ENCODE results near the gene PRKCZ.

Gene PRKCZ

GRCh38 chr1:2101531-2101930 is 51.3 kb downstream of the PRKCZ start:
- H3K36me3 Mint-ChIP-seq (ENCODE audit: low read depth) = no peaks in the 10 kb centered on the region
- no peaks in the 10 kb centered on the region for H3K4me1 Mint-ChIP-seq (ENCODE audit: low read depth)
- H3K4me3 Mint-ChIP-seq = no peak overlapping the region
- no peaks in the 10 kb centered on the region for H3K9me3 Mint-ChIP-seq
- no peaks in the 10 kb centered on the region for H3K27me3 Mint-ChIP-seq (ENCODE audit: low read depth)
- H3K27ac Mint-ChIP-seq = no peak overlapping the region

GRCh38 chr1:2101946-2102345 is 51.7 kb downstream of the PRKCZ start:
- Mint-ChIP-seq H3K4me3 (no peak overlapping the region), H3K9me3 (no peaks in the 10 kb centered on the region)

GRCh38 chr1:2102753-2103152 is 52.5 kb downstream of the PRKCZ start:
- Mint-ChIP-seq H3K27me3 (ENCODE audit: low read depth) (no peaks in the 10 kb centered on the region), H3K4me1 (ENCODE audit: low read depth) (no peaks in the 10 kb centered on the region), H3K4me3 (no peak overlapping the region), H3K36me3 (ENCODE audit: low read depth) (no peaks in the 10 kb centered on the region), H3K27ac (no peak overlapping the region), H3K9me3 (no peaks in the 10 kb centered on the region)

More at GRCh38 chr1:2101946-2102345, 51.7 kb downstream of the PRKCZ start:
- Mint-ChIP-seq H3K27me3 (ENCODE audit: low read depth) (no peaks in the 10 kb centered on the region), H3K4me1 (ENCODE audit: low read depth) (no peaks in the 10 kb centered on the region), H3K27ac (no peak overlapping the region), H3K36me3 (ENCODE audit: low read depth) (no peaks in the 10 kb centered on the region)

GRCh38 chr1:2103266-2103900 is 53.2 kb downstream of the PRKCZ start:
- no peaks in the 10 kb centered on the region for H3K27me3 Mint-ChIP-seq (ENCODE audit: low read depth)
- no peak overlapping the region for H3K27ac Mint-ChIP-seq
- H3K36me3 Mint-ChIP-seq (ENCODE audit: low read depth) = no peaks in the 10 kb centered on the region
- H3K4me1 Mint-ChIP-seq (ENCODE audit: low read depth) = no peaks in the 10 kb centered on the region
- no peak overlapping the region for H3K4me3 Mint-ChIP-seq
- no peaks in the 10 kb centered on the region for H3K9me3 Mint-ChIP-seq

GRCh38 chr1:2103901-2104590 is 53.8 kb downstream of the PRKCZ start:
- H3K27me3 Mint-ChIP-seq (ENCODE audit: low read depth) = no peaks in the 10 kb centered on the region
- no peak overlapping the region for H3K4me3 Mint-ChIP-seq
- no peaks in the 10 kb centered on the region for H3K4me1 Mint-ChIP-seq (ENCODE audit: low read depth)
- H3K9me3 Mint-ChIP-seq = no peaks in the 10 kb centered on the region
- no peak overlapping the region for H3K27ac Mint-ChIP-seq
- H3K36me3 Mint-ChIP-seq (ENCODE audit: low read depth) = no peaks in the 10 kb centered on the region

GRCh38 chr1:2104621-2105427 is 54.6 kb downstream of the PRKCZ start:
- H3K27me3 Mint-ChIP-seq (ENCODE audit: low read depth) = no peaks in the 10 kb centered on the region

GRCh38 chr1:2105781-2106524 is 55.7 kb downstream of the PRKCZ start:
- no peaks in the 10 kb centered on the region for H3K4me1 Mint-ChIP-seq (ENCODE audit: low read depth)
- H3K27me3 Mint-ChIP-seq (ENCODE audit: low read depth) = no peaks in the 10 kb centered on the region
- H3K36me3 Mint-ChIP-seq (ENCODE audit: low read depth) = no peaks in the 10 kb centered on the region
- H3K9me3 Mint-ChIP-seq = no peaks in the 10 kb centered on the region
- H3K4me3 Mint-ChIP-seq = no peak overlapping the region
- no peak overlapping the region for H3K27ac Mint-ChIP-seq

More at GRCh38 chr1:2104621-2105427, 54.6 kb downstream of the PRKCZ start:
- Mint-ChIP-seq H3K36me3 (ENCODE audit: low read depth) (no peaks in the 10 kb centered on the region), H3K9me3 (no peaks in the 10 kb centered on the region), H3K27ac (no peak overlapping the region), H3K4me3 (no peak overlapping the region), H3K4me1 (ENCODE audit: low read depth) (no peaks in the 10 kb centered on the region)

- H3K4me1 Mint-ChIP-seq (ENCODE audit: low read depth) = no peaks in the 10 kb centered on the region
- no peak overlapping the region for H3K4me3 Mint-ChIP-seq
- H3K9me3 Mint-ChIP-seq = no peaks in the 10 kb centered on the region
- H3K36me3 Mint-ChIP-seq (ENCODE audit: low read depth) = no peaks in the 10 kb centered on the region
- H3K27me3 Mint-ChIP-seq (ENCODE audit: low read depth) = no peaks in the 10 kb centered on the region
- H3K27ac Mint-ChIP-seq = no peak overlapping the region
These were observed 56.6 kb downstream of the PRKCZ start for GRCh38 chr1:2106659-2107405.

- no peak overlapping the region for H3K27ac Mint-ChIP-seq
- no peak overlapping the region for H3K4me3 Mint-ChIP-seq
- no peaks in the 10 kb centered on the region for H3K9me3 Mint-ChIP-seq
- no peaks in the 10 kb centered on the region for H3K4me1 Mint-ChIP-seq (ENCODE audit: low read depth)
- no peaks in the 10 kb centered on the region for H3K36me3 Mint-ChIP-seq (ENCODE audit: low read depth)
- H3K27me3 Mint-ChIP-seq (ENCODE audit: low read depth) = no peaks in the 10 kb centered on the region
These were observed 57.5 kb downstream of the PRKCZ start for GRCh38 chr1:2107586-2108212.

- H3K36me3 Mint-ChIP-seq (ENCODE audit: low read depth) = no peaks in the 10 kb centered on the region
These were observed 58.1 kb downstream of the PRKCZ start for GRCh38 chr1:2108213-2108876.

GRCh38 chr1:2108877-2109580 is 58.8 kb downstream of the PRKCZ start:
- no peaks in the 10 kb centered on the region for H3K4me1 Mint-ChIP-seq (ENCODE audit: low read depth)
- no peaks in the 10 kb centered on the region for H3K9me3 Mint-ChIP-seq
- no peaks in the 10 kb centered on the region for H3K27me3 Mint-ChIP-seq (ENCODE audit: low read depth)
- no peaks in the 10 kb centered on the region for H3K36me3 Mint-ChIP-seq (ENCODE audit: low read depth)
- H3K27ac Mint-ChIP-seq = no peak overlapping the region
- no peak overlapping the region for H3K4me3 Mint-ChIP-seq

More at GRCh38 chr1:2108213-2108876, 58.1 kb downstream of the PRKCZ start:
- Mint-ChIP-seq H3K4me3 (no peak overlapping the region), H3K9me3 (no peaks in the 10 kb centered on the region), H3K4me1 (ENCODE audit: low read depth) (no peaks in the 10 kb centered on the region), H3K27ac (no peak overlapping the region), H3K27me3 (ENCODE audit: low read depth) (no peaks in the 10 kb centered on the region)

- Mint-ChIP-seq H3K4me1 (ENCODE audit: low read depth) (no peaks in the 10 kb centered on the region), H3K9me3 (no peaks in the 10 kb centered on the region), H3K4me3 (no peak overlapping the region), H3K27me3 (ENCODE audit: low read depth) (no peaks in the 10 kb centered on the region), H3K27ac (no peak overlapping the region), H3K36me3 (ENCODE audit: low read depth) (no peaks in the 10 kb centered on the region)
These were observed 59.4 kb downstream of the PRKCZ start for GRCh38 chr1:2109581-2110021.

Measured in T-helper 1 cell treated with Interleukin-12 subunit alpha and Interleukin-12 subunit beta and Interleukin-4 antibody, amounts not matched to agents 30 μg/mL and 1 μg/mL, for 36 hours (primary cell).